A673 (cell line): ENCODE data around the gene RGS8.

Experiments
- CTCF ChIP-seq: fragments of 300-800, 200-600 bp; sonication (generic); conservative IDR thresholded peaks from 2 replicates; pipeline ENCODE4 v1.5.1; 2017; ENCODE audit warnings: low read depth, mild to moderate bottlenecking, antibody characterized with exemption, low read length, moderate library complexity, mixed read lengths
- EZH2 ChIP-seq: fragments of 200-600 bp; sonication (generic); IDR thresholded peaks from 2 replicates; pipeline ENCODE4 v1.6.1; 2017; ENCODE audit warnings: borderline replicate concordance, low read depth, mild to moderate bottlenecking, mixed read lengths, antibody characterized with exemption, low read length; ENCODE audit not compliant: poor library complexity, severe bottlenecking

GRCh38 chr1:182685215-182685614 lies 828 bp upstream of the RGS8 start:
- TF ChIP-seq CTCF: no peak
- no peak for TF ChIP-seq EZH2
